WTC11 (cell line): ENCODE measurements around the gene BCAT1. TPM values are rescaled to one million over a fixed set of nuclear protein-coding genes. Genes with fewer than 3 reads are reported as not detected.
"Not testable (repeated sequence)": the region's sequence is repeated elsewhere in the genome, so short reads cannot be mapped to it uniquely, and the experiment has no call there.

ENCODE experiments used
- ATAC-seq: fragments of 200-7000 bp; cut with Tn5 transposase; 2 replicates; pipeline ENCODE4 v1.10.0; 2021; ENCODE audit warnings: mild to moderate bottlenecking, moderate library complexity
- CTCF ChIA-PET: fragments of 300-600 bp; sonication (Branson Sonifier 250); formaldehyde crosslinking; loops from one replicate; lab custom pipeline; 2021; ENCODE audit warnings: antibody characterized with exemption; lab: Charles Lee
- POLR2A ChIA-PET: fragments of 350-600 bp; sonication (Branson Sonifier 250); formaldehyde crosslinking; loops from one replicate; lab custom pipeline; 2021; ENCODE audit warnings: antibody characterized with exemption; lab: Charles Lee
- DNase-seq: peaks from one replicate; pipeline ENCODE4 v3.0.0; 2021; ENCODE audit warnings: low spot score
- H3K27ac Mint-ChIP-seq: 2 replicates; pipeline ENCODE4 v1.8.0; 2021; ENCODE audit warnings: mixed read lengths
- H3K27me3 Mint-ChIP-seq: 2 replicates; pipeline ENCODE4 v1.8.0; 2021; ENCODE audit warnings: low read depth, mild to moderate bottlenecking, moderate library complexity, mixed read lengths
- H3K36me3 Mint-ChIP-seq: 2 replicates; pipeline ENCODE4 v1.8.0; 2021; ENCODE audit warnings: mixed read lengths
- H3K4me1 Mint-ChIP-seq: 2 replicates; pipeline ENCODE4 v1.8.0; 2022; ENCODE audit warnings: mixed read lengths
- H3K4me3 Mint-ChIP-seq: 2 replicates; pipeline ENCODE4 v1.8.0; 2021; ENCODE audit warnings: mild to moderate bottlenecking, moderate library complexity, mixed read lengths
- H3K9me3 Mint-ChIP-seq: 2 replicates; pipeline ENCODE4 v1.8.0; 2021; ENCODE audit warnings: mixed read lengths
- AFF4 ChIP-seq: sonication (generic); formaldehyde crosslinking; IDR thresholded peaks from 2 replicates; pipeline ENCODE4 v1.8.1; 2023; ENCODE audit warnings: mild to moderate bottlenecking, missing genetic modification reagents, borderline replicate concordance
- ATF1 ChIP-seq: sonication (generic); formaldehyde crosslinking; IDR thresholded peaks from 2 replicates; pipeline ENCODE4 v1.8.1; 2023; ENCODE audit warnings: mild to moderate bottlenecking, moderate library complexity, missing genetic modification reagents
- ATF3 ChIP-seq: sonication (generic); formaldehyde crosslinking; conservative IDR thresholded peaks from 2 replicates; pipeline ENCODE4 v1.8.1; 2022; ENCODE audit warnings: mild to moderate bottlenecking, missing genetic modification reagents
- E2F4 ChIP-seq: sonication (generic); formaldehyde crosslinking; IDR thresholded peaks from 2 replicates; pipeline ENCODE4 v1.8.1; 2022; ENCODE audit warnings: low read depth, mild to moderate bottlenecking, moderate library complexity, missing genetic modification reagents, borderline replicate concordance
- ESRRA ChIP-seq: sonication (generic); formaldehyde crosslinking; IDR thresholded peaks from 2 replicates; pipeline ENCODE4 v1.8.1; 2022; ENCODE audit warnings: mild to moderate bottlenecking, missing genetic modification reagents, borderline replicate concordance
- ETV6 ChIP-seq: sonication (generic); formaldehyde crosslinking; IDR thresholded peaks from 2 replicates; pipeline ENCODE4 v1.8.1; 2022; ENCODE audit warnings: mild to moderate bottlenecking, missing genetic modification reagents
- FOXK1 ChIP-seq: sonication (generic); formaldehyde crosslinking; IDR thresholded peaks from 2 replicates; pipeline ENCODE4 v1.8.0; 2022; ENCODE audit warnings: mild to moderate bottlenecking, moderate library complexity, missing genetic modification reagents
- FOXP1 ChIP-seq: sonication (generic); formaldehyde crosslinking; IDR thresholded peaks from 2 replicates; pipeline ENCODE4 v1.8.0; 2022; ENCODE audit warnings: missing genetic modification reagents, mild to moderate bottlenecking, moderate library complexity, borderline replicate concordance
- FOXP4 ChIP-seq: sonication (generic); formaldehyde crosslinking; IDR thresholded peaks from 2 replicates; pipeline ENCODE4 v1.8.0; 2022; ENCODE audit warnings: mild to moderate bottlenecking, missing genetic modification reagents
- GTF2I ChIP-seq: fragments of 250-450 bp; sonication (Bioruptor Pico); conservative IDR thresholded peaks from 2 replicates; pipeline ENCODE4 v1.4.0; 2021; ENCODE audit warnings: mild to moderate bottlenecking
- HMGXB4 ChIP-seq: sonication (generic); formaldehyde crosslinking; IDR thresholded peaks from 2 replicates; pipeline ENCODE4 v1.8.1; 2023; ENCODE audit warnings: mild to moderate bottlenecking, moderate library complexity, missing genetic modification reagents
- MAX ChIP-seq: sonication (generic); formaldehyde crosslinking; IDR thresholded peaks from 2 replicates; pipeline ENCODE4 v1.8.0; 2022; ENCODE audit warnings: mild to moderate bottlenecking, missing genetic modification reagents
- MLX ChIP-seq: sonication (generic); formaldehyde crosslinking; IDR thresholded peaks from 2 replicates; pipeline ENCODE4 v1.8.1; 2023; ENCODE audit warnings: mild to moderate bottlenecking, missing genetic modification reagents, moderate library complexity
- MYBL2 ChIP-seq: sonication (generic); formaldehyde crosslinking; IDR thresholded peaks from 2 replicates; pipeline ENCODE4 v1.8.1; 2023; ENCODE audit warnings: mild to moderate bottlenecking, moderate library complexity, missing genetic modification reagents
- SMAD4 ChIP-seq: sonication (generic); formaldehyde crosslinking; IDR thresholded peaks from 2 replicates; pipeline ENCODE4 v1.8.0; 2022; ENCODE audit warnings: mild to moderate bottlenecking, missing genetic modification reagents
- SOX15 ChIP-seq: fragments of 250-450 bp; sonication (Bioruptor Pico); IDR thresholded peaks from 2 replicates; pipeline ENCODE4 v1.9.0; 2021; ENCODE audit warnings: mild to moderate bottlenecking
- ZMAT4 ChIP-seq: fragments of 250-450 bp; sonication (Bioruptor Pico); IDR thresholded peaks from 2 replicates; pipeline ENCODE4 v1.9.0; 2021; ENCODE audit warnings: mild to moderate bottlenecking
- ZNF121 ChIP-seq: sonication (generic); formaldehyde crosslinking; IDR thresholded peaks from 2 replicates; pipeline ENCODE4 v1.8.0; 2023; ENCODE audit warnings: missing genetic modification reagents
- ZNF263 ChIP-seq: sonication (generic); formaldehyde crosslinking; IDR thresholded peaks from 2 replicates; pipeline ENCODE4 v1.8.1; 2022; ENCODE audit warnings: low read depth, mild to moderate bottlenecking, moderate library complexity, missing genetic modification reagents
- ZNF396 ChIP-seq: fragments of 250-450 bp; sonication (Bioruptor Pico); IDR thresholded peaks from 2 replicates; pipeline ENCODE4 v1.8.0; 2021; ENCODE audit warnings: mild to moderate bottlenecking, moderate library complexity, borderline replicate concordance
- total RNA-seq: library from RNA; stranded (reverse); gene quantifications from 3 replicates; pipeline ENCODE4 v1.2.3, GENCODE V29; 2021

BCAT1 gene
- total RNA-seq, 1 experiment from 2014 or later = 267 TPM

- Mint-ChIP-seq H3K4me1 (no peaks in the 10 kb centered on the region), H3K4me3 (no peak overlapping the region), H3K36me3 (peaks cover 24% of the 10 kb centered on the region), H3K27me3 (no peaks in the 10 kb centered on the region), H3K27ac (no peak overlapping the region; the same call in 1 of the 2 replicates), H3K9me3 (peaks cover 16% of the 10 kb centered on the region)
- no peak for ATAC-seq
- POLR2A ChIA-PET = no interaction called here
- TF ChIP-seq E2F4 (CRISPR knock-in tag) (no peak), ESRRA (CRISPR knock-in tag) (no peak), ZMAT4 (CRISPR knock-in tag) (no peak), FOXP1 (CRISPR knock-in tag) (no peak), SMAD4 (CRISPR knock-in tag) (no peak), ATF1 (CRISPR knock-in tag) (no peak), FOXK1 (CRISPR knock-in tag) (no peak), GTF2I (CRISPR knock-in tag) (no peak), MYBL2 (CRISPR knock-in tag) (no peak), ZNF263 (CRISPR knock-in tag) (no peak), FOXP4 (CRISPR knock-in tag) (no peak), MAX (no peak), SOX15 (CRISPR knock-in tag) (no peak), ATF3 (CRISPR knock-in tag) (no peak)
- DNase-seq = no peak
- CTCF ChIA-PET = no interaction called here
Measured at GRCh38 chr12:24810378-24810777, 138.5 kb downstream of the BCAT1 start.

- H3K4me3 Mint-ChIP-seq, ATAC-seq, CTCF ChIA-PET, H3K27me3 Mint-ChIP-seq, H3K27ac Mint-ChIP-seq, H3K4me1 Mint-ChIP-seq, DNase-seq: not testable (repeated sequence)
- POLR2A ChIA-PET = interaction anchor here (0.7 kb wide), 1 partner anchor 705 kb away, joined by 9 read pairs; no protein-coding TSS in a partner anchor
- Mint-ChIP-seq H3K36me3 (peaks cover 22% of the 10 kb centered on the region), H3K9me3 (peaks cover 26% of the 10 kb centered on the region)
- TF ChIP-seq GTF2I (CRISPR knock-in tag) = 0 out of 2 replicates have a peak, but pooled peaks have one; percentile 19
Measured at GRCh38 chr12:24809306-24809705, 139.6 kb downstream of the BCAT1 start.

GRCh38 chr12:24808651-24809050 is 140.2 kb downstream of the BCAT1 start:
- H3K4me1 Mint-ChIP-seq = no peaks in the 10 kb centered on the region
- ATAC-seq (no peak), DNase-seq (no peak)
- no peaks in the 10 kb centered on the region for H3K27me3 Mint-ChIP-seq
- H3K27ac Mint-ChIP-seq = no peak overlapping the region
- H3K36me3 Mint-ChIP-seq = peaks cover 15% of the 10 kb centered on the region
- ChIA-PET POLR2A (interaction anchor here (0.7 kb wide), 1 partner anchor 704 kb away, joined by 9 read pairs; no protein-coding TSS in a partner anchor), CTCF (no interaction called here)
- H3K9me3 Mint-ChIP-seq = peaks cover 28% of the 10 kb centered on the region
- no peak overlapping the region for H3K4me3 Mint-ChIP-seq
- TF ChIP-seq ETV6 (CRISPR knock-in tag) = no peak
- TF ChIP-seq ZNF121 (CRISPR knock-in tag) = no peak
- TF ChIP-seq E2F4 (CRISPR knock-in tag) = no peak
- TF ChIP-seq AFF4 (CRISPR knock-in tag) = no peak
- TF ChIP-seq MLX (CRISPR knock-in tag) = no peak
- no peak for TF ChIP-seq FOXK1 (CRISPR knock-in tag)
- no peak for TF ChIP-seq HMGXB4 (CRISPR knock-in tag)
- TF ChIP-seq ZNF396 (CRISPR knock-in tag) = no peak
